ENCODE results near the gene AAMP. TPM values are rescaled to one million over a fixed set of nuclear protein-coding genes. Genes with fewer than 3 reads are reported as not detected.

Gene AAMP
- total and polyA plus RNA-seq, 2 donors = 67.2 to 69.2 TPM

GRCh38 chr2:218298314-218298875 lies 28.5 kb upstream of the AAMP start:
- H3K36me3 ChIP-seq (ENCODE audit: control insufficient read depth in 2 of 2, insufficient read depth in 2 of 2, low read length in 1 of 2) = no peaks in the 10 kb centered on the region
- no peak overlapping the region for H3K4me3 ChIP-seq (ENCODE audit: low read length in 2 of 2)
- no peak overlapping the region for H3K27ac ChIP-seq (ENCODE audit: low read depth in 1 of 2, low read length in 1 of 2)
- no peaks in the 10 kb centered on the region for H3K9me3 ChIP-seq (ENCODE audit: control insufficient read depth in 2 of 2, insufficient read depth in 1 of 2, low read length in 1 of 2)
- WGBS = 95% methylated on average over 6 of the region's 6 CpGs
- peaks cover 2 to 10% of the 10 kb centered on the region in 2 donors for H3K4me1 ChIP-seq (ENCODE audit: control insufficient read depth in 2 of 2, insufficient read depth in 2 of 2, low read length in 2 of 2)
- no peak for DNase-seq (ENCODE audit: low read depth in 6 of 9, low spot score in 9 of 9)
- no peaks in the 10 kb centered on the region for H3K27me3 ChIP-seq (ENCODE audit: control insufficient read depth in 2 of 2, insufficient read depth in 1 of 2, low read length in 1 of 2)

GRCh38 chr2:218296847-218297246 lies 26.9 kb upstream of the AAMP start:
- Histone ChIP-seq H3K27me3 (ENCODE audit: control insufficient read depth in 2 of 2, insufficient read depth in 1 of 2, low read length in 1 of 2) (no peaks in the 10 kb centered on the region), H3K4me3 (ENCODE audit: low read length in 2 of 2) (no peak overlapping the region), H3K4me1 (ENCODE audit: control insufficient read depth in 2 of 2, insufficient read depth in 2 of 2, low read length in 2 of 2) (peaks cover 3 to 15% of the 10 kb centered on the region in 2 donors), H3K36me3 (ENCODE audit: control insufficient read depth in 2 of 2, insufficient read depth in 2 of 2, low read length in 1 of 2) (no peaks in the 10 kb centered on the region), H3K27ac (ENCODE audit: low read depth in 1 of 2, low read length in 1 of 2) (no peak overlapping the region), H3K9me3 (ENCODE audit: control insufficient read depth in 2 of 2, insufficient read depth in 1 of 2, low read length in 1 of 2) (no peaks in the 10 kb centered on the region)
- 93% methylated on average over 7 of the region's 7 CpGs for WGBS
- no peak for DNase-seq (ENCODE audit: low read depth in 6 of 9, low spot score in 9 of 9)

- no peak overlapping the region for H3K27ac ChIP-seq (ENCODE audit: low read depth in 1 of 2, low read length in 1 of 2)
- H3K9me3 ChIP-seq (ENCODE audit: control insufficient read depth in 2 of 2, insufficient read depth in 1 of 2, low read length in 1 of 2) = no peaks in the 10 kb centered on the region
- 93% methylated on average over 1 of the region's 1 CpG for WGBS
- peaks cover 9 to 21% of the 10 kb centered on the region in 2 donors for H3K4me1 ChIP-seq (ENCODE audit: control insufficient read depth in 2 of 2, insufficient read depth in 2 of 2, low read length in 2 of 2)
- H3K4me3 ChIP-seq (ENCODE audit: low read length in 2 of 2) = no peak overlapping the region
- no peaks in the 10 kb centered on the region for H3K36me3 ChIP-seq (ENCODE audit: control insufficient read depth in 2 of 2, insufficient read depth in 2 of 2, low read length in 1 of 2)
- H3K27me3 ChIP-seq (ENCODE audit: control insufficient read depth in 2 of 2, insufficient read depth in 1 of 2, low read length in 1 of 2) = no peaks in the 10 kb centered on the region
- DNase-seq (ENCODE audit: low read depth in 6 of 9, low spot score in 9 of 9) = no peak
Measured at GRCh38 chr2:218296200-218296599, 26.3 kb upstream of the AAMP start.

DNA sequence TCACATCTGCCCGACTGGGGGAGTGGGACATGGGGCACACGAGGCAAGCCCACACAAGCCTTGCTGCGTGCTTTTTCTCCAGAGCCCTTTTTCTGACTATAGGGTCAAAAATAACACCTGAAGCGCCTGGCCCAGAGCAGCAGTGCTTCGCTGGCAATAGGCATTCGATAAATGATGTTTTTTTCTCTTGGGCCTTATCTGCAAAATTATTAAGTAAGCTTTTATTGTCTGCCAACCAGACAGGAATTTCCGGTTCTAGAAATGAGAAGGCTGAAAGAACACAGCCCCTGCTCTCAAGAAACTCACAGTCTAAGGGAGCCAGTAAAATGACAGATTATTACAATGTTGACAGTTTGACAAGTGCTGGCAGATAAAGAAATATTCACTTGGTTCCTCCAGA lies 25.1 kb upstream of the AAMP start:
- DNase-seq (ENCODE audit: low read depth in 6 of 9, low spot score in 9 of 9) = no peak
- Histone ChIP-seq H3K27me3 (ENCODE audit: control insufficient read depth in 2 of 2, insufficient read depth in 1 of 2, low read length in 1 of 2) (no peaks in the 10 kb centered on the region), H3K9me3 (ENCODE audit: control insufficient read depth in 2 of 2, insufficient read depth in 1 of 2, low read length in 1 of 2) (no peaks in the 10 kb centered on the region), H3K4me1 (ENCODE audit: control insufficient read depth in 2 of 2, insufficient read depth in 2 of 2, low read length in 2 of 2) (peaks cover 21 to 30% of the 10 kb centered on the region in 2 donors), H3K4me3 (ENCODE audit: low read length in 2 of 2) (no peak overlapping the region), H3K27ac (ENCODE audit: low read depth in 1 of 2, low read length in 1 of 2) (peak overlapping the region in 1 of 2 donors; percentile 60), H3K36me3 (ENCODE audit: control insufficient read depth in 2 of 2, insufficient read depth in 2 of 2, low read length in 1 of 2) (no peaks in the 10 kb centered on the region)
- 95% methylated on average over 7 of the region's 7 CpGs for WGBS

- H3K27ac ChIP-seq (ENCODE audit: low read depth in 1 of 2, low read length in 1 of 2) = peak overlapping the region in 1 of 2 donors; percentile 60
- H3K27me3 ChIP-seq (ENCODE audit: control insufficient read depth in 2 of 2, insufficient read depth in 1 of 2, low read length in 1 of 2) = no peaks in the 10 kb centered on the region
- DNase-seq (ENCODE audit: low read depth in 6 of 9, low spot score in 9 of 9) = no peak
- peaks cover 26 to 35% of the 10 kb centered on the region in 2 donors for H3K4me1 ChIP-seq (ENCODE audit: control insufficient read depth in 2 of 2, insufficient read depth in 2 of 2, low read length in 2 of 2)
- no peaks in the 10 kb centered on the region for H3K36me3 ChIP-seq (ENCODE audit: control insufficient read depth in 2 of 2, insufficient read depth in 2 of 2, low read length in 1 of 2)
- WGBS = 91% methylated on average over 5 of the region's 5 CpGs
- no peak overlapping the region for H3K4me3 ChIP-seq (ENCODE audit: low read length in 2 of 2)
- H3K9me3 ChIP-seq (ENCODE audit: control insufficient read depth in 2 of 2, insufficient read depth in 1 of 2, low read length in 1 of 2) = no peaks in the 10 kb centered on the region
Measured at GRCh38 chr2:218294430-218295022, 24.6 kb upstream of the AAMP start.

DNA sequence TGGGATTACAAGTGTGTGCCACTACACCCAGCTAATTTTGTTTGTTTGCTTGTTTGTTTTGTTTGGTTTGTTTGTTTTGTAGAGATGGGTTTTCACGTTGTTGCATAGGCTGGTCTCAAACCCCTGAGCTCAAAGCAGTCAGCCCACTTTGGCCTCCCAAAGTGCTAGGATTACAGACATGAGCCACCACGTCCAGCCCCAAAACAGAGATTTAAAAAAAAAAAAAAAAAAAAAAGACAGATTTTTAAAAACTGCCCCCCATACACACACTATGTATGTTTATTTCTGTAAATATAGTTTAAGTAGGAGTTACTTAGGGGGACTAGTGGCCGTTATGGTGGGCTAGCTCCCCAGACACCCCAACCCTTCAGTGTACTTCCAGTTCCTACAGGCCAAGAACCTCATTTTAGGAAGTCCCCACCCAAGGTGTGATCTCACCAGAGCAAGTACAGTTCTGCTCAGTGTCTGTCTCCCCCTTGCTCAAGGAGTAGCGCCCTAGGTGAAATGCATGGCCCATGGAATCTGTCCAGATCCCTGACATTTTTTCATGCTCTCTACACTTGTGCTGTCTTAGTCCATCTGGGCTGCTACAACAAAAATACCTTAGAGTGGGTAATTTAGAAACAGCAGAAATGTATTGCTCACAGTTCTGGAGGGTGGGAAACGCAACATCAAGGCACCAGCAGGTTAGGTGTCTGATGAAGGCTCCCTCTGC lies 23.9 kb upstream of the AAMP start:
- no peaks in the 10 kb centered on the region for H3K36me3 ChIP-seq (ENCODE audit: control insufficient read depth in 2 of 2, insufficient read depth in 2 of 2, low read length in 1 of 2)
- DNase-seq (ENCODE audit: low read depth in 6 of 9, low spot score in 9 of 9) = no peak
- 73% methylated on average over 5 of the region's 5 CpGs for WGBS
- H3K9me3 ChIP-seq (ENCODE audit: control insufficient read depth in 2 of 2, insufficient read depth in 1 of 2, low read length in 1 of 2) = no peaks in the 10 kb centered on the region
- no peak overlapping the region for H3K27ac ChIP-seq (ENCODE audit: low read depth in 1 of 2, low read length in 1 of 2)
- peaks cover 26 to 42% of the 10 kb centered on the region in 2 donors for H3K4me1 ChIP-seq (ENCODE audit: control insufficient read depth in 2 of 2, insufficient read depth in 2 of 2, low read length in 2 of 2)
- no peaks in the 10 kb centered on the region for H3K27me3 ChIP-seq (ENCODE audit: control insufficient read depth in 2 of 2, insufficient read depth in 1 of 2, low read length in 1 of 2)
- no peak overlapping the region for H3K4me3 ChIP-seq (ENCODE audit: low read length in 2 of 2)

DNA sequence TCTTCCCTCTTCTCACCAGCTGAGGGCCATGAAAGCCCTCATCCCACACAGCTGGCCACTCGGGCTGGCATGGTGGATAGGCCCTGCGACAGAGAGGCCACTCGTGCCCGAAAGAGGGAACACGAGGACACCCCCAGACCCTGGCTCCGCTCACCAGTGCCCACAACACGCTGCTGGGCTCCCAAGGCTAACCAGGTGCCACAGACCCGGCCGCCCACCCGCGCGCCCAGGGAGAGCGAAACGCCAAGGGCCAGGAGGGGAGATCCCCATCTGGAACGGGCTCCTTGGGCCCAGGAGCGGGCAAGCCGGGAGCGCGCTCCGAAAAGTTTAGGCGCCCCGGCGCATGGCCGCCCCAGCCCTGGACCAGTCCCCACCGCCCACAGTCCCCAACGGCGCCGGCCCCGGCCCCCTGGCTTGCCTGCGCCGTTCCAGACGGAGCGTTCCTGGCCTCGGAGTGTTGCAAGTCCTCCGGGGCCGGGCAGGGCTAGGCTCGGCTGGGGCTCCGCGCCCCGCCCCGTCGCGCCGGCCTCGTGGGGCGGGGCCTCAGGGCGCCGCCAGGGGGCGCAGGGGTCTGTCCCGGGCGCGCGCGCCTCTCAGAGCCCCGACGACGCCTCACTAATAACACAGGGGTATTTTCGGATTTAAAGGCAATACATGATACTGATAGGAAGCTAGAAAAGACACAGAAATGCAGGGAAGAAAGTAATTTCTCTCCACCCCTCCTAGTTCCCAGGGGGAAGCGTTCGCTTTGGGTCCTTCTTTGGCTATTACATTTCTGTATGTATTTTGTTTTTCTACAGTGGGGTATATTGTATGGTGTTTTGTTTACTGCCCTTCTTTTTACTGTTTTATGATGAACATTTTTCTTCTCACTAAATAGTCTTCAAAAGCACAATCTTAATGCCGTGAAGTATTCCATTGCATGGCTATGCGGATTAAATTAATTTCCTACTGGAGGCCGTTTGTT lies 22.4 kb upstream of the AAMP start, which contains the start of gene TMBIM1:
TMBIM1 (minus strand) TSS at position 456 of the 967 bp plus-strand sequence. CDS start 10,362 bp downstream, outside the sequence.
- H3K9me3 ChIP-seq (ENCODE audit: control insufficient read depth in 2 of 2, insufficient read depth in 1 of 2, low read length in 1 of 2) = no peaks in the 10 kb centered on the region
- H3K27ac ChIP-seq (ENCODE audit: low read depth in 1 of 2, low read length in 1 of 2) = peak within 1 kb of the TSS; percentile 85 to 88
- 8% methylated on average over 63 of the region's 63 CpGs for WGBS
- peaks cover 33 to 57% of the 10 kb centered on the region in 2 donors for H3K4me1 ChIP-seq (ENCODE audit: control insufficient read depth in 2 of 2, insufficient read depth in 2 of 2, low read length in 2 of 2)
- H3K27me3 ChIP-seq (ENCODE audit: control insufficient read depth in 2 of 2, insufficient read depth in 1 of 2, low read length in 1 of 2) = no peaks in the 10 kb centered on the region
- H3K36me3 ChIP-seq (ENCODE audit: control insufficient read depth in 2 of 2, insufficient read depth in 2 of 2, low read length in 1 of 2) = no peaks in the 10 kb centered on the region
- H3K4me3 ChIP-seq (ENCODE audit: low read length in 2 of 2) = peak within 1 kb of the TSS; percentile 80 to 82
- DNase-seq (ENCODE audit: low read depth in 6 of 9, low spot score in 9 of 9) = peak in 5 of 9 donors; percentile 47 to 84 (median 71)

DNA sequence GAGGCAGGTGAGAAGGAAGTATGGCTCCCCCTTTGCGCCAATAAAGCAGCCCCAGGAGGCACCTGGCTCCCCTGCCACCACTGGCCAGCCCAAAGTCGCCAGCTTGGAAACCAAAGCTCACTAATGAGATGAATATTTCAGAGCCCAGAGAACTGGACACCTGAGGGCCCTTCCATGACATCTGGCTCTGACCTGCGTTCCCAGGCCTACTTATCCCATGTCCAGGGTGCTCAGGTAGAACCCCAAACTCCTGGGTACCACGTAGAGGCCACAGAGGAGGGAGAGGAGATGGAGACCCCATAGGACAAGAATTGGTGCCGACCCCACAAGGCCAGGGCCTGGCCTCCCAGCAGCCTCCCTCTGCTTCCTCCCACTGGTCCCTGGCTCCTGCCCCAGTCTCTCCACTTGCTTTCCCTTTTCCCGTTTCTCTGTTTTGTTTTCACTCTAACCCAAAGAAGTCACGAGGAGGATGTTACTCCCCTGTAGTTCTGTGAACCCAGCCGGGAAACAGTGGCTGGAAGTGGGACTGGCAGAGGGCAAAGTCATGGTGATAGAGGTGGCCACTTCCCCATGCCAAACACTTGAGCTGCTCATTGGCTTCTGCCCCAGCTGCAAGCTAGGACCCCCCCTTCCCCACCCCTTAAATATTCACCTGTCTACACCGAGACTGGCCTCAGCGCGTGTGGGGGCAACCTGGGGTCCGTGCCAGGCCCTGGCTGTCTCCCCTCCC lies 21.5 kb upstream of the AAMP start:
- peak in 1 of 9 donors; percentile 46 for DNase-seq (ENCODE audit: low read depth in 6 of 9, low spot score in 9 of 9)
- Histone ChIP-seq H3K27me3 (ENCODE audit: control insufficient read depth in 2 of 2, insufficient read depth in 1 of 2, low read length in 1 of 2) (no peaks in the 10 kb centered on the region), H3K4me3 (ENCODE audit: low read length in 2 of 2) (peak overlapping the region; percentile 80 to 82), H3K36me3 (ENCODE audit: control insufficient read depth in 2 of 2, insufficient read depth in 2 of 2, low read length in 1 of 2) (no peaks in the 10 kb centered on the region), H3K27ac (ENCODE audit: low read depth in 1 of 2, low read length in 1 of 2) (peak overlapping the region; percentile 85 to 88), H3K9me3 (ENCODE audit: control insufficient read depth in 2 of 2, insufficient read depth in 1 of 2, low read length in 1 of 2) (no peaks in the 10 kb centered on the region), H3K4me1 (ENCODE audit: control insufficient read depth in 2 of 2, insufficient read depth in 2 of 2, low read length in 2 of 2) (peaks cover 41 to 65% of the 10 kb centered on the region in 2 donors)
- WGBS = 38% methylated on average over 12 of the region's 12 CpGs
